Activated effector memory CD4-positive, alpha-beta T cell treated with Interleukin-2 at 50 U/mL for 16 hours (primary cell): ENCODE data around the gene FAM210A.
"Not testable (repeated sequence)": the region's sequence is repeated elsewhere in the genome, so short reads cannot be mapped to it uniquely, and the experiment has no call there.

Experiments used
- DNase-seq: peaks from one replicate; pipeline ENCODE4 v3.0.0-alpha.2; 2020

Gene FAM210A

DNA sequence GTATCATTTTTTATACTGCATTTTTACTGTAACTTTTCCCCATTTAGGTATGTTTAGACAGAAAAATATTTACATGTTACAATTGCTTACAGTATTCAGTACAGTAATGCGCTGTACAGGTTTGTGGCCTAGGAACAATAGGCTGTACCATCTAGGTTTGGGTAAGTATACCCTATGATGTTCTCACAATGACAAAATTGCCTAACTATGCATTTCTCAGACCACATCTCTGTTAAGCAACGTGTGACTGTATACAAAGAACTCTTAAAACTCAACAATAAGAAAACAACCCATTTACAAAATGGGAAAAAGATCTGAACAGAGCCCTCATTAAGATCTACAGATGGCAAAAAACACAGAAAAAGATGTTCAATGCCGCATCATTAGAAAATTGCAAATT is 29.4 kb downstream of the FAM210A start:
- DNase-seq: no peak

DNA sequence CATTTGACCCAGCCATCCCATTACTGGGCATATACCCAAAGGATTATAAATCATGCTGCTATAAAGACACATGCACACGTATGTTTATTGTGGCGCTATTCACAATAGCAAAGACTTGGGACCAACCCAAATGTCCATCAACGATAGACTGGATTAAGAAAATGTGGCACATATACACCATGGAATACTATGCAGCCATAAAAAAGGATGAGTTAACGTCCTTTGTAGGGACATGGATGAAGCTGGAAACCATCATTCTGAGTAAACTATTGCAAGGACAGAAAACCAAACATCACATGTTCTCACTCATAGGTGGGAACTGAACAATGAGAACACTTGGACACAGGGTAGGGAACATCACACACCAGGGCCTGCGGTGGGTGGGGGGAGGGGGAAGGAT is 31.0 kb downstream of the FAM210A start:
- DNase-seq: not testable (repeated sequence)

DNA sequence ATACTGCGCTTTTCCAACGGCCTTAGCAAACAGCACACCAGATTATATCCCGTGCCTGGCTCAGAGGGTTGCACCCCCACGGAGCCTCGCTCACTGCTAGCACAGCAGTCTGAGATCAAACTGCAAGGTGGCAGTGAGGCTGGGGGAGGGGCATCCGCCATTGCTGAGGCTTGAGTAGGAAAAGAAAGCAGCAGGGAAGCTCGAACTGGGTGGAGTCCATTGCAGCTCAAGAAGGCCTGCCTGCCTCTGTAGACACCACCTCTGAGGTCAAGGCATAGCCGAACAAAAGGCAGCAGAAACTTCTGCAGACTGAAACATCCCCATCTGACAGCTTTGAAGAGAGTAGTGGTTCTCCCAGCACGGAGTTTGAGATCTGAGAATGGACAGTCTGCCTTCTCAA is 36.3 kb downstream of the FAM210A start:
- not testable (repeated sequence) for DNase-seq

DNA sequence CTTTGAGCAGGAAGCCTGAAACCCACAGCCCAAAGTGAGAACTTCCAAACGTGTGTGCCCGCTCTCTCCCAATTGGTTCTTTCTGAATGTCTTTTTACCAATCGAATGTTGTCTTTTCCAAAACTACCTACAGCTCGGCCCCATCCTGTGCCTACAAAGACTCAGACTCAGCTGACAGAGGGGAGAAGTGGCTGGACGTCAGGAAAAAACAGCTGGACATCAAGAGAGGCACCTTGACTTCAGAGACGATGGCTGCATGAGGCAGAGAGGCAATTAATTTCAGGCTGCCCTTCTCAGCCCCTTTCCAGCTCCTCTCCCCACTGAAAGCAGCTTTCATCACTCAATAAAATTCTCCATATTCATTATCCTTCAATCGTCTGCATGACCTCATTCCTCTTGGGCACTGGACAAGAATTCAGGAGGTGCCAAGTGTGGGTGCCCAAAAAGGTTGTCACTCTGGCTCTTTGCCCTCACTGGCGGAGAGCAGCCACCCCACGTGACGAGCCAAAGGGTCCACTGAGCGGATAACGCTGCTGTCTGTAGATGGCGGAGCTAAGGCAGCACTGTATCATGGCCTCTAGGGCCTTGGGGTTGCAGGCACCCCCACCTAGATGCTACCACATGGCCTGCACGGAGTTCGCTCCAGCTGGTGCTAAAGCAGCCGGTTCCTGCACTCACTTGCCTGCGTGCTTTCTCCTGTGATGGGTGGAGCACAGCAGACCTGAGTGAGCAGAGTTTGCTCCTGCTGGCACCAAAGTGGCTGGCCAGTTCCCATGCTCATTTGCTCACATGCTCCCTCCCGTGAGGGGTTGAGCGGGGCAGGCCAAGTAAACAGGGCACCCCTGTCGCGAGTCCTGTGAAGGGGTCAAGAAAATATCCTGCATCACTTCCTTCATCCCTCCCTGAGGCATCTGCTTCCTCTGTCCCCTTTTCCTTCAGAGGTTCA is 37.9 kb downstream of the FAM210A start:
- no peak for DNase-seq

DNA sequence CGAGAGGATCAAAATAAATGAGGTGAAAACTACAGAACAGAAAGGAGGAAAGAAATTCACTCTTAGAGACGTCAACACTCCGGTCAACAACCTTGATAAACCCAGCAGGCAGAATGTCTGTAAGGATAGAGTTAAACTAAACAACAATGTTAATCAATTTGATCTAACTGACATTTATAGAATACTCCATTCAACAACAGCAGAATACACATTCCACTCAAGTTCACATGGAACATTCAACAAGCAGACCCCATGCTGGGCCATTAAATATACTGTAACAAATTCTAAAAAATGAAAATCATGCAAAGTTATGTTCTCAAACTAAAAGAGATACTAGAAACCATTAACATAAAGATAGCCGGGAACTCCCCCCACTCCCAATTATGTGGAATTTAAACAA is 41.8 kb downstream of the FAM210A start:
- no peak for DNase-seq

DNA sequence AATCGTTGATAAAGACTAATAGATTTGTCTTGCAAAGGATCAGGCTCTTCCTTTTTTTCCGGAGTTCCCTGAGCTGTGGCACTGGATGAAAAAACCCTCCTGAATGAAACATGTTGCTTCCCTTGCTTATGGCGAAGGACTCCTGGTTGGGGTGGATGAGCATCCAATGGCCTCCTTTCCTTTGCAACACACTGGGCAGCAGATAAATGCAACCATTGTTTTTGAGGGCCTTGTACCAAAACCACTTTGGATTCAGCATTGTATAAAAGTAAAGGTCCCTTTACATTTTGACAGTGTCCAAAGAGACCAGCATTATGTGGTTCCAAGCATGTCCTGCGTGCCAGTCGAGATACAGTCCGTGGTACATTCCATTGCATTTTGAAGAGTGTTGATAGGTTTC is 44.7 kb downstream of the FAM210A start:
- DNase-seq: no peak

DNA sequence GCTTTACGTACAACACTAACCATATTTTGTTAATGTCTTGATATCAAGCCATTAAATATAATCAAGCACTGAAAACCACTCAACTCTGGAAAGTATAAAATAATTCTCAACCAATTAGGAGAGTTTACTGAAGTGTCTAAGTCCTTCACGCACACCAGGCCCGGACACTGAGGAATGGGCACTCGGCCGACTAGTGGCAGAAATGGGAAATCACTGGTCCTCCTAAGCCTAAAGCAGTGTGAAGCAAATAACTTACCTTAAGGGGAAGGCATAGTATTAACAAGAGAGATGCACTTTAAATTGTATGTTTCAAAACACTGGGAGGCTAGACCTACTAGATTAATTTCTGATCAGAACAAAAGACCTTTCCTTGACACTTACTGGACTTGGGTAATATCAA is 45.7 kb downstream of the FAM210A start:
- no peak for DNase-seq

DNA sequence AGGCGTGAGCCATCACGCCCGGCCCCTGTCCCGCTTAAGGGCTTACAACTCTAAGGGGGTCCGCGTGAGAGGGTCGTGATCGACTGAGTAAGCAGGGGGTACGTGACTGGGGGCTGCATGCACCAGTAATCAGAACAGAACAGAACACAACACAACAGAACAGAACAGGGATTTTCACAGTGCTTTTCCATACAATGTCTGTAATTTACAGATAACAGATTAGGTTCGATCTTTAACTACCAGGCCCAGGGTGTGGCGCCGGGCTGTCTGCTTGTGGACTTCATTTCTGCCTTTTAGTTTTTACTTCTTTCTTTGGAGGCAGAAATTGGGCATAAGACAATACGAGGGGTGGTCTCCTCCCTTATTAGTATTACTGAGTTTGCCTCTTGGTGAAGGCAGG is 49.0 kb downstream of the FAM210A start:
- not testable (repeated sequence) for DNase-seq

DNA sequence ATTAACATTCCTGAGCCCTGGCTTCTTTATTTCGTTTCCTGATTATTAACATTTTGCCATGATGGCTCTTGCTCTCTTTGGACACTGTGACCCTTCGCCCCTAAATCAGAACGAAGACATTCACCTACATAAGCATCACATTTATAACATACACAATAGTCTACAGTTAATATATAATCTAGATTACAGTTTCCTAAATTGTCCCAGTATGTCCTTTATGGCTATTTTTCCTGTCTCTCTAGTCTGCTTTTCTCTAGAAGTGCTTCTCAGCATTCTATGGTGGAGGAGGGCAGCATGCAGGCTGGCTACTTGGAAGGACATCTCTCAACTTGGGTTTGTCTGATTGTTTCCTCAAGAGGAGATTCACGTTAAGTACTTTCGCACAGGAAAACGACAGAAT is 49.9 kb downstream of the FAM210A start:
- no peak for DNase-seq

DNA sequence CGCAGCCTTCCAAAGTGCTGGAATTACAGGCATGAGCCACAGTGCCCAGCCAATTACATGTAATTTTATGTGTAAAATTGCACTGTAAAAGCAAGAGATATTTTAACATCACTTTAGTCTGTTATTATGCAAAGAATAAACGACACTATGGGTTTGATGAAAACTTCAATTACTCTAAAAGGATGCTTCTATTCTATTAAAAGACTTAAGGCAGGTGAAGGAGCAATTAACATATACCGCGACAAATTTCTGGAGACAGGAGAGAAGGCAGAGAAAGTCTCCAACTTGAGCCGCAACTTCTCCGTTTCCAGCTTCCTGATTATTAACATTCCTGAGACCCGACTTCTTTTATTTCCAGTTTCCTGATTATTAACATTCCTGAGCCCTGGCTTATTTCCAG is 53.7 kb downstream of the FAM210A start:
- no peak for DNase-seq

DNA sequence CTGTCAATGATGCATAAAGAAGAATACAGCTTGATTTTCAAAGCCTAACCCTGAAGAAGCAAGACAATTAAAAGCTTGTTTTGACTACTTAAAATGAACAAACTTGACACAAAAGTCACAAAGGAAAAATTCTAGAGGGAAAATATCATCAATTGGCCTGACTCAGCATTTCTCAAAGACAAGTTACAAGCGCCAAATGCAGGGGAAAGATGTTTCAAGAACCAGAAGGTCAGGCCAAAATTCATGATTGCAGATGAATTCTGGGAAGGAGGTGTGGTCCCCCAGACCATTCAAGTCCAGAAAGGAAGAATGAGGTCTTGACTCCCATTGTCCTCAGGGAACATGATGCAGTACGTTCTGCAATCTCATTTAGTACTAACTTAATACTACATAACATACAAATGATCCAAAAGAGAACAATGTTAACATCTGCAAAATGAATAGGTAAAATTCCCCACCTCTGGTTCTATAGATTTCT is 64.5 kb downstream of the FAM210A start:
- no peak for DNase-seq

DNA sequence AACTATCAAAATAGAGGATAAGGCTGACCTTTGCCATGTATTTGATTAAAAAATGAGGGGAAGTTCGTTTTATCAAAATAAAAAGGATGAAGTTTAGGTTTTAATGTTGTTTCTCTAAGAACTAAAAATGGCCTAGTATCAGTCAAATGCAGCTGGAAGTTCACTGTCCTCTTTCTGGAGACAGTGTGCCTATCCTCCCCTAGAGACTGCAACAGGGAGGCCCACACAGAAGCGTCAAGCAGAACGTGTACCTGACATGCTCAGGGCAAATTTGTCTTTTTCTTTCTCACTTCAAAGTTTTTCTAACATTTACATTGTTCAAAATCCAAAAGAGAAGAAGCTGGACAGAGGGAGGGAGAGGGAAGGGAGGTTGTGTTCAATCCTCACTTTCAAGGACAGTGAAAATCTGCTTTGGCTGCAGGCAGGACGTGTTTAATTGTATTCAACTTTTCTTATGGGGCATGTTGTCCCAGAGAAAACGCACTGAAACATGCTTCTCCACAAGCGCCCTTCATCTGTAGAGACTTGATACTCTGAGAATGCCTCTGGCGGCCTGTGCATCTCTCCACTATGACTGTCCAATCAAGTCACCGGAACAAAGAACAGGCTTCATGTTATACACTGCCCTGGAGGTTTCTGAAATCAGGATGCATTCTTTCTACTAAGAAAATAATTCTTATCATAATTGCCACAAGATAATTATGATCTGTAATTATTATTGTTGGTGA is 65.1 kb downstream of the FAM210A start:
- DNase-seq: no peak

DNA sequence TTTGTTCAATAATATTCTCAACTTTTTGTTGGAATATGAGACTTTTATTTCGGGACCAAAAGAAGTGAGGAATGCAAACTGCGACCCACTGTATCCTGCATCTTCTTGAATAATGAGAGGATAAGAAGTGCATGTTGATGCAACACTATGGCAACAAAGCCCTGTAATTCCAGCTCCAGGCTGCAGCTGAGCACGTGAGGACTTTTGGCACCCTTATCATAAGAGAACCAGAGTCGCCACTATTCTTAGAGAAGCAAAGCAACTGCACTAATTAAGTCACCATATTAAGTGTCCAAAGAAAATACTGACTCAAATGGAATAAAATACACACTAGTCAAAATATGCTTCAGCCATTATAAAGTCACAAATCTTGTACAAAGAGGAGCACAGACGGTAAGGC is 65.8 kb downstream of the FAM210A start:
- DNase-seq: no peak

DNA sequence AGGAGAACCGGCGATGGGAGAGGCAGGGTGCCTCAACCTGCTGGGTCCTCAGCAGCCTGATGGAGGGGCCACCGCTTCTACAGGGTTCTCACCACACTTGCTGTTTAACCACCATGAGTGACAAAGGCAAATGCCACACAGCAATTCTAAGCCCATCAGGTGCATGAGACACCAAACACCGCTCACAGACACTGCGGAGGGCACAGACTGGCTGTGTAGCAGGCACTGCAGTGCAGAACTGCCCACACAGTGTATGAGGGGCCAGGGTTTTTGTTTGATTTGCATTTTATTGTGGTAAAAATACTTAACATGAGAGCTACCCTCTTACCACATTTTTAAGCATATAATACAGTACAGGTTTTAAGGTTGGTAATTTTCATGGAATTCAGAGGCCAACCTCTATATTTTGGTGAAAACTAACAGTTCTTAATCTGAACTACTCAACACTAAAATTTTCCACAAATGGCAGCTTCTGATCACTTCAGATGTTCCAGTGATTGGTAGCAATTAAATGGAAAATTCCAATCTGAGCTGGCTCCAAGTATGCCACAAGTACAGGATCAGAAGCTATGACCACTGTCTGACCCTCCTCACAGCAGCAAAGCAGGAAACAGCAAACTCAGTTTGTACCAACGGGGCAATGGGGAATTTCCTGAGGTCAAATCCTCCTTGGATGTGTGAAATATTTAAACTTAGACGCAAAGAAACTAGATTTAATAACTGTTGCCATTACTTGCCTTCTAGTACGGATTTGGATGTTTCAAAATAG is 67.7 kb downstream of the FAM210A start:
- DNase-seq: no peak

DNA sequence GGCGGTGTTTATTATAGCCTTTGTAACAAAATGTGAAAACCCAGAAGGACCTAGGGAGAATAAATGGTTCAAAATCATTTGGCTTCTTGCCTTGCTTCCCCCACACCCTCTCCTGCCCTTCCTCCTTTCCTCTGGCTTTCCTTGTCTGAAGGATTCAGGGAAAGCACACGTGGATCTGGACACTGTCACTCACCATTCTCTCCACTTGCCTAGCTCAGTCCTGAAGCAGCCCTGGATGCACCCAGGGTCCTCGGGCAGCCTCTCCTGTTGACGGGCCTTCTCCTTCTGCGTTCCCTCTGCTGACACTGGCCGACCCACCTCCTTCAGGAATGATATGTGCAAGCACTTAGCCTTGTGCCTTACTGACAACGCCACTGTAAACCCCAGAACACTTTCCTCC is 68.4 kb downstream of the FAM210A start:
- no peak for DNase-seq

DNA sequence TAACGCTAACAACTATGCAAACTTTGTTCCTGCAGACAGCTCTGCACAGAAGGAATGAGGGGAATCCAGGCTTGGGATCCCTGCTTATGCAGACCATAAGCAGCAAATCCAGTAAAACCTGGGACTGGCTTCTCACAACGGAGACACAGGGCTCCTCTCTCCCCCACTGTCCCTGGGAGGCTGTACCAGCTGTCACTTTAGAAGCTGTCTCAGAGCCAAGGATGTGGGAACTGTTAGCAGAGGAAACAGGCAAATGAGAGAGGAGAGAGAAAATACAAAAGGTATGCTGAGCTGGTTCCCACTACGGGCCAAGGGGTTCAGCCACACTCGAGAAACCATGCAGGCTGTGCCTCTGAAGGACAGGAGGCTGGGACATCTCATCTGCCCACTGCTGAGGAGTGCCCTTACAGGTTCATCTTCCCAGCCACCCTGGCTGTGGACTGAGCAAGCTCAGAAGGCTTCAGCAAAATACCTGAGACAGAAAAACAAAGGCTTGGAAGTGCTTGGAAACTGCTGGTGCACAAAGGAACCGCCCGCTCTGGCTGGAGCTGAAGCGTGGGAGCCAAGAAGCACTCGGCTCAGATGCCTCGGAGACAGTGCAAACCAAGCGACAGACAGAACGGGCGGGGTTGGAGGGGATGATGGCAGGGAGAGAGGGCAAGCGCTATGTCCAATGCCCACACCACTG is 72.5 kb downstream of the FAM210A start:
- DNase-seq: no peak

DNA sequence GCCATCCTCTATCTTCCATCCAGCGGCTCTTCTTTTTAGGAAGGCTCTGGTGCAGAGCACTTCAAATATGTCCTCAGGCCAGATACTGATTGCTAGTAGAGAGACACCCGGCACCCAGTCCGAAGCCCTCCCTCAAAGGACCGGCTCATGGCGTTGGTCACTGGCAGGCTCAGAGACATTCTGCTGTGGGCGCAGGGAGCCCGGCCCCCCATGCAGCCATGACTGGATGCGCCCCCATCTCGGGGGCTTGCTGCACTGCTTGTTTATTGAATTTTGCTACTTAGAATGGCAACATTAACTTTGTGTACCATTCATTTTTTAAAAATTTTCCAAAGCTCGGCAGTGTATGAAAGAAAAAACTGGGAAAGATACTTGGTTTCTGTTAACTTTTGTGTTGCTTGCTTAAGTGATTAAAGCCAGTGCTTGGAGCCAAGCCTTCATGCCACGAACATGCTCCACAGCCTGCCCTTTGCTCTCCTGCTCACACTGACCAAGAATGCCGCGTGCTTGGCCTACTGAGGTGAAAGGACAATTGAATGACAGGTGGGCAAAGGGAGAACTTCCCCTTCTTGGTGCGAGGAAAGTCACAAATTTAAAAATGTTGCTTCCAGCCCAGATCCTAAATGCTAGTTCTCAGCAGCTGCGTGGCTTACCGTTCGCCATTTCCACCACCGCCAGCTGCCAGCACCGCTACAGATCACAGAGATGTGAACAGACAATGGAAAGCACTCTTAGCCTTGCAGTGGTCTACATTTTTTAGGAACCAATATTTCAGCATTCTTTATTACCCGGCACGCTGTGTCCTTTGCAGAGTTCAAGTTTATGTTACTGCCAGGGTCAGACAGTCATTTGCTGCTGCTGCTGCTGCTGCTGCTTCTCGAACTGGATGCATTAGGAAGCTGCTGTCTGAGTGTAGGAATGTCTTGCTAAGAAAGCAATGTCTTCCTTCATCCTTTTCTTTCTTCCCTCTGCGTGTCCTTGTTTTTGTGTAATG is 76.7 kb downstream of the FAM210A start:
- DNase-seq: no peak

DNA sequence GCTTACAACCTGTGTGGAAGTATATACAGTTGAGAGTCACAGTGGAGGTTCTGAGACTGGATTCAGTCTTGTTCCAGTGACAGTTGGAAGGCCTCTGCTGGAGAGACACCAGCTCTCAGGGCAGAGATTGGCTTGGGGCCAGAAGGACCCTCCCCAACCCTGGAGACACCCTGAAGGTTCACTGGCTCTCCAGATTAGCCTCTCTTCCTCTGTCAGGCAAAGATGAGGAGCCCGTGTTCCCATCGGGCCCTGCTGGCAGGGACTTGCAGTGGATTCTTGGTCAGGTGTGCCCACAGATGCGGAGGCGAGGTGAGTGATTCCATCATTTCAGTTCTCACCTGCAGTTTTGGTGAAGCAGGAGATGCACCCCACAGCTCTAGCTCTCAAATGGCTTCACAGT is 78.6 kb downstream of the FAM210A start:
- DNase-seq: no peak

DNA sequence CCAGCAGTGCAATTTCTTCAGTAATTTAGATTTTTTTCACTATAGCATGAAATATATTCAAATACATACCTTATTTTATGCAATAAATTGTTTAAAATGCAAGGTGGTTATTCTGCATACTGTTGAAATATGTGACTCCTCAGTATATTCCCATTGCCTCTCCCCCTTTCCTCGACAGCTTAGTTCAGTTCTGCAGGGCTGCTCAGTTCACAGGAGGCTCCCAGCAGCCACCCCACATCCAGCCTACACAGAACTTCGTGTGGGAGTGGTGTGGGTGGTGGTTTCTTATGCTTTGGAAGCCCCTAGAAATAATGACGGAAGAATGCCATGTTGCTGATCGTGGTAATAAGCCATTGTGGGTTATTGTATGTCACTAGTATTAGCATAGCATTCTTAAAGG is 79.7 kb downstream of the FAM210A start:
- no peak for DNase-seq

DNA sequence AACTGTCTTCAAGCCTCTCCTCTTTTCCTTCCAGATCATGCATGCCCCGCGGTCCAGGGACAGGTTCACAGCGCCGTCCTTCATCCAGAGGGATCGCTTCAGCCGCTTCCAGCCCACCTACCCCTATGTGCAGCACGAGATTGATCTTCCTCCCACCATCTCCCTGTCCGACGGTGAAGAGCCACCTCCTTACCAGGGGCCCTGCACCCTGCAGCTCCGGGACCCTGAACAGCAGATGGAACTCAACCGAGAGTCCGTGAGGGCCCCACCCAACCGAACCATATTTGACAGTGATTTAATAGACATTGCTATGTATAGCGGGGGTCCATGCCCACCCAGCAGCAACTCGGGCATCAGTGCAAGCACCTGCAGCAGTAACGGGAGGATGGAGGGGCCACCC is 81.3 kb downstream of the FAM210A start:
- DNase-seq: no peak

DNA sequence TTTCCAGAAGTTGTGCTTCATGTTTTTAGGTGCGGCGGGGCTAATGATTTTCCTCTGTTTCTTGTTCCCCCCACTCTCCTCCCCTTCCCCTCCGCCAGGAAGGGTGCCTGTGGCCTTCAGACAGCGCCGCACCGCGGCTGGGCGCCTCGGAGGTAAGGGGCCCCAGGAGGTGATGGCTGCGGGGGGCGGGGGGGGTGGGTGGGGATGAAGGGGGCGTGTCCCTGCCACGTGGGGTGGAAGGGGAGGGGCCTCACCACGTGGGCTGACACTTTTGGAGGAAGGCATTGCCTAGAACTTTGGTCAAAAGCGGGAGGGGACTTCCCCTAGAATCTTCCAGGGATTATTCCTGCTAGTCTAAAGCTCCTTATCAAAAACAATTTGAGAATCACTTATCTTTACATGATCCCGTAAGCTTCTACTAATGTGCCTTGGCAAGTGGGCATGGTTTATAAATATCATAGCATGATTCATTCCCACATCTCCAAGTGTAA is 83.1 kb downstream of the FAM210A start:
- no peak for DNase-seq
